Activated effector memory CD4-positive, alpha-beta T cell treated with Interleukin-2 at 50 U/mL for 16 hours (primary cell): ENCODE results near the gene EFCAB7.
"Not testable (repeated sequence)": the region's sequence is repeated elsewhere in the genome, so short reads cannot be mapped to it uniquely, and the experiment has no call there.

ENCODE experiments used
- DNase-seq: peaks from one replicate; pipeline ENCODE4 v3.0.0-alpha.2; 2020

Gene EFCAB7

DNA sequence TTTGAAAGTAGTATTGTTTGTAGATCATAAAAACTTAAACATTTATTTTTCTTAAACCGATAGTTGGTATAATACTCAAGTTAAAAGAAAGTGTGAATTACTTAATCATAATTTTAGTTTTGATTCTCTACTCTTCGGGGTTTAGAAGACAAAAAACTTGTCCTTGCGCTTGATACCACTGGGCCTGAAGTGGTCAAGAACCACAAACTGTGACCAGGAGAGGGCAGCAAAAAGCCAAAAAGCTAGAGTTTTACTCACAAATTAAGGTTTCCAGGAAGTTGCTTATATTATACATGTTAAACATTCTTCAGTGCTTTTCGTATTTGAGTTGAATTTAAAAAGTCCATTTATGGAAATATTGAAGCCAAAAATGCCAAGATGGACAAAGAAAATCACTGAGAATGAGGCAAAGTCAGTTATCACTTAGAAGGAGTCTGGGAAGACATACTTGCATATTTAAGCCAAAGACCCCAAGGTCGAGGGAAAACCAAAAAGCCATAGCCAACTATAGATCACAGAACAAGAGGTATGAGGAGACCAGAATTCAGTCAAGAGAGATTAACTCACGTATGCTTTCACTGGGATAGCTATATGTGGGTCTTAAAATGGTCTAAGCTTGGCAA, 34.2 kb downstream of the EFCAB7 start:
- DNase-seq: no peak

DNA sequence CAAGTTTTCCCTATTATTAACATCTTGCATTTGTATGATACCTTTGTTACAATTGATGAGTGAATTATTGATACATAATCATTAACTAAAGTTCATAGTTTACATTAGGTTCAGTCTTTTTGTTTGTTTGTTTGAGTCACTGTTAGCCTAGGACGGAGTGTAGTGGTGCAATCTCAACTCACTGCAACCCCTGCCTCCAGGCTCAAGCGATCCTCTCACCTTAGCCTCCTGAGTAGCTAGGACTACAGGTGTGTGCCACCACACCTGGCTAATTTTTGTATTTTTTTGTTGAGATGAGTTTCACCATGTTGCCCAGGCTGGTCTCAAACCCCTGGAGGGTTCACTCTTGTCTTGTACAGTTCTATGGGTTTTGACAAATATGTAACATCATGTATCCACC, 36.0 kb downstream of the EFCAB7 start:
- no peak for DNase-seq

DNA sequence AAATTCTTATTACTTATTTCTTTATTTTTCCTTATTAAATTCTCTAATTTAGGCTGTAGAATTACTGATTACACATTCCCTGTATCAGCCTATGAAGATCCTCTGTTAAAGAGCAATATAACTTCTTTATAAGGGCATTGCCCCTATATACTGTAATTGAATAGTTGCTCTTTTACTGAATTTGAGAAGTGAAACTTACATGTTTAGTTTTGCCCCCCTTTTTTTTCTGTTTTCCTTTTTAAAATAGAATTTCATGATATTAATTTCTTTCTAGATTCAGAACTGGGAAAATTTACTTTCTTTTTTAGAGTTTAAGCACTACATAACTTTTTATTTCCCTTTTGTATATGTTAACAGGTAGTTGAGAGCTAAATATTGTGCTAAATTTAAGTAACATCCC, 40.4 kb downstream of the EFCAB7 start:
- no peak for DNase-seq

DNA sequence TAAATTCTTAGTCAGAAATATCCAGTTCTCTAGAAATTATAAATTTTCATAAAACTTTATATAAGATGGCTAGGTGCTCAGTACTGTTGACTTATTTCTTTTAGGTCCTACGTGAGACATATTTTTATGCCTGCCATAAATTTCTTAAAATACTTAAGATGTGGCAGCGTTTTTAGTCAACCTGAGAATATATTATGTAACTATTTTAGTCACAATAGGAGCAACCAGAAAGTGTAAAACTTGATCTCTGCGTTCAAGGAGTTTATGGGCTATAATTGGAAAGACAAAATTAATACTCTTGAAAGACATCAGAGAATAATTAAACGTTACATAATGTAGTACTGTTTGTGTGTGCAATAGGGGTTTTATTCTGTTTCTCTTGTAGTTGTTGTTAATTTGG, 45.7 kb downstream of the EFCAB7 start:
- DNase-seq: no peak

DNA sequence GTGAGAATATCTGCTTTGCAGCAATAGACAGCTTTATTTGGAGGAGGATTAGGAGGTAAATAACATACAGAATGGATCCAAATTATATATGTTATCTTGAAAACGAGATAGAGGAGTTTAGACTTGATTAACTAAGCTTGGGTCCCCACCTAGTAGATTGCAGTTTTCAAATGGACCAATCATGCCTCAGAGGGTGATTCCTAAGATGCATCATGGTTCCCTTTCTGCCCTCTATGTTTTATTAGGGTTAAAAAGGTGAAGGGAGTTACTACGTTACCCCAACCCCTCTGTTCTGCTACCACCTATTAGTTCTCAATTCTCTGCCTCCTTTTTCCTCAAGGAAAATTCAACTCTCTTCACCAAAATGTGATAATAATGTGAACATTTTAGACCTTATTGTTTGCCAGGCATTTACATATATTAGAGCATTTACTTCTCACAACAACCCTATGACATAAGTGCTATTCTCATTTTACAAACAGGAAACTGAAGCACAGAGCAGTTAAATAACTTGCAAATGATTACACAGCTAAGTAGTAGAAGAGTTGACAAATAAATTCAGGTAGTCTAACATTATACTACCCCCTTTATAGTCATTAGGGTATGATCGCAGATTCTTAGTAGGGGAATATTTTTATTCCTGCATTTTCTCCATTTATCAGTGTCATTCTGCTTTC, 46.5 kb downstream of the EFCAB7 start:
- DNase-seq: no peak

DNA sequence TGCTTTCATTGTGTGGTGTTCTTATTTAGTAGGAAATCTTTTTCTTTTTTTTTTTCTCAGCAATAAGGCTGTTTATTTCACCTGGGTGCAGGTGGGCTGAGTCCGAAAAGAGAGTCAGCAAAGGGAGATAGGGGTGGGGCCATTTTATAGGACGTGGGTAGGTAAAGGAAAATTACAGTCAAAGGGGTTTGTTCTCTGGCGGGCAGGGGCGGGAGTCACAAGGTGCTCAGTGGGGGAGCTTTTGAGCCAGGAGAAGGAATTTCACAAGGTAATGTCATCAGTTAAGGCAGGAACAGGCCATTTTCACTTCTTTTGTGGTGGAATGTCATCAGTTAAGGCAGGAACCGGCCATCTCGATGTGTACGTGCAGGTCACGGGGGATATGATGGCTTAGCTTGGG, 49.4 kb downstream of the EFCAB7 start:
- not testable (repeated sequence) for DNase-seq

DNA sequence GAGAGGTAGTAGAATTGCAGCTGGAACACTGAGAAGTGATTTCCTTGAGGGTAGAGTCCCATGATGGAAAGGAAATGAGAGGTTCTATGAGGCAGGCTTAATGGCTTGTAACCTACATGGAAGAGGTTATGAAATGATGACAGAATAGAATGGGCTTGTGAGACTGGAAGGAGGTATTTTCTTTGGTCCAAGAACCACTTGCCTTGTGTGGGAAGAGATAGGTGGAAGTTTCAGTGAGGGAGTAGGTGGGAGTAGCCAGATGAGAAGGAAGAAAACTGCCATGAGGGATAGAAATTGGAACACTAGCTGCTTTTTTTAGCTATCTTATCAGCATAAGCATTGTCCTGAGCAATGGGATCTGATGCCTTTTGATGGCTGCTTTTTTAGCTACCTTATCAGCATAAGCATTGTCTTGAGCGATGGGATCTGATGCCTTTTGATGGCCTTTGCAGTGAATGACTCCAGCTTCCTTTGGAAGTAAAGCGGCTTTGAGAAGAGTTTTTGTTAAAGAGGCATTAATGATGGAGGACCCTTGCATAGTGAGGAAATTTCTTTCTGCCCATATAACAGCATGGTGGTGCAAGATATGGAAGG, 51.0 kb downstream of the EFCAB7 start:
- DNase-seq: not testable (repeated sequence)

DNA sequence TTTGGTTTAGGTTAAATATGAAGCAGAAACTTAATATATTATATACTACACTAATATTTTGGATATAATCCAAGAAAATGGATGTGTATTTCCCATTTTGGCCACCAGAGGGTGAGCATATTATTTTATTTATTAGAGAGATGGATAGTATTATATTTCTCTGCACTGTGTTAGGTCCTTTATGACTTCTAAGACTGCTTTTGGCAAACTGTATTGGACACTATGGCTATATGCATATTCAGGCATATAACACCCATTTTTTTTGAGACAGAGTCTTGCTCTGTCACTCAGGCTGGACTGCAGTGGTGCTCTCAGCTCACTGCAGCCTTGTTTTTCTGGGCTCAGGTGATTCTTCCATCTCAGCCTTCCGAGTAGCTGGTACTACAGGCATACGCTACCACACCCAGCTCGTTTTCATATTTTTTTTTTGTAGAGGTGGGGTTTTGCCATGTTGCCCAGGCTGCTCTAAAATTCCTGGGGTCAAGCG, 52.1 kb downstream of the EFCAB7 start:
- no peak for DNase-seq

DNA sequence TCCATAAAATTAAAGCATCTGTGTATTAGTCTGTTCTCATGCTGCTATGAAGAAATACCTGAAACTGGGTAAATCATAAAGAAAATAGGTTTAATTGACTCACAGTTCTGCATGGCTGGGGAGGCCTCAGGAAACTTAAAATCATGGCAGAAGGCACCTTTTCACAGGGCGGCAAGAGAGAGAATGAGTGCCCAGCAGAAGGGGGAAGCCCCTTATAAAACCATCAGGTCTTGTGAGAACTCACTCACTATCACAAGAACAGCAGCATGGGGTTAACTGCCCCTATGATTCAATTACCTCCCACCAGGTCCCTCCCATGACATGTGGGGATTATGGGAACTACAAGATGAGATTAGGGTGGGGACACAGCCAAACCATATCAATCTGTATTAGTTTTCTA, 63.0 kb downstream of the EFCAB7 start:
- not testable (repeated sequence) for DNase-seq

DNA sequence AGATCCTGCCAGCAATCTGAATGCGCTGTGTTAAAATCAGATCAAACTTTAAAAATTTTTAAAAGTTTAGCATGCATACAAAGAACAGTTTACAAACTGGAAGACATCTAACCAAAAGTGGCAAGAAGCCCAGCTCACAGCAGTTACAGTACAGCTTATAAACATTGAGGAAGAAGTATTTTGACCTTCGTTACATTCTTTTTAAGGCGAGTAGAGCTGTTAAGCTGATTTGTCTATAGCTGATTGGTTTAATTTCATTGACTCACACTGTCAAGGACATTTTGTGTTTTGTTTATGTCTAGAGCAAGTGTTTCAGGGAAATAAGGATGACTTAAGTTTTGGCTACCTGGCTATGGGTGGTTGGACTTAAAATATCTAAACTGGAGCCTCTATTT, 66.8 kb downstream of the EFCAB7 start:
- no peak for DNase-seq

DNA sequence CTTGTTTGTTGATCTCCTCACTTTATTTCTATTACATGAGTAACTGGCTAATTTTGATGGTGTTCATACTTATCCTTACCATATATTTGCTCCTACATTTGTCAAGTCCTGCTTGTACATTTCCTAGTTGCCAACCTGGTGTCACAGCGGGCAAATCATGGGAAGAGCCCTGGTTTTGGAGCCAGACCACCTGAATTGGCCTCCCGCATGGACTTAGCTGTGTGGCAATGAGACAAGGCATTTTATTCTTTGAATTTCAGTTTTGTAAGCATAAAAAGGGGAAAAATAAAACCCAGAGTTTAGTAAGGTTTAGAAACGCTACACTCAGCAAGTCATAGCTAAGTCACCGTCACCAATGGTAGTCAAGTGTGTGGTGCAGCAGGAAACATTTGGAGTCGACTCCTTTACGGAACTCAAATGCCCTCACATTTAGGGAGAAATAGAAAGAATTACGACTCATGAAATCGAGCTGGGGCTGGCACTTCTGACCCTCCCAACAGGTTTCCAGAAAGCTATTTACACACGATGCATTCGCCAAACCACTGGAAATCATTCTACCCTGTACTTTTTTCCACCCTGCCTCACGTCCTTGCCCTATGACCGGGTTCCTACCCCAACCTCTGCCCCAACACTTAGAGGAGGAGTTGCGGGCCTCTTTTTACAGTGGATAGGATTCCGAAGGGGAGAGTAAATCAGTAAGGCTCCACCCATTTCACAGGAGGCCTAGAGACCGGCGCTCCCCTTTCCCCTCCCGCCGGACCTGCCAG, 69.4 kb downstream of the EFCAB7 start:
- no peak for DNase-seq

DNA sequence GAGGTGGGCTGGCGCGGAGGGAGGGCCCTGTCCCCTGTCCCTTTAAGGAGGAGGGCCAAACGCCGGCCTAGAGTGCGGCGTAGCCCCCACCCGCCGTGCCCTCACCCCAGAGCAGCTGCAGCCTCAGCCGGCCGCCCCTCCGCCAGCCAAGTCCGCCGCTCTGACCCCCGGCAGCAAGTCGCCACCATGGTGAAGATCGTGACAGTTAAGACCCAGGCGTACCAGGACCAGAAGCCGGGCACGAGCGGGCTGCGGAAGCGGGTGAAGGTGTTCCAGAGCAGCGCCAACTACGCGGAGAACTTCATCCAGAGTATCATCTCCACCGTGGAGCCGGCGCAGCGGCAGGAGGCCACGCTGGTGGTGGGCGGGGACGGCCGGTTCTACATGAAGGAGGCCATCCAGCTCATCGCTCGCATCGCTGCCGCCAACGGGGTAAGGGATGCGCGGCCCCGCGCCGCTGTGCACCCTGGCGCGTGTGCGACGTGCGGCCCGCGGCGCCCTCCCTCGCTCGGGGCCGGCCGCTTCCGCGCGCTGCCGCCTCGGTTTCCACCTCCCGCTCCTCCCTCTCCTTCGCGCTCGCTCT, 70.1 kb downstream of the EFCAB7 start, which contains the start of gene PGM1:
Gene PGM1, plus strand, starts transcription at position 109 of the 583 bp plus-strand sequence. Its CDS starts 78 bp downstream, at position 187.
- peak; percentile 70 for DNase-seq

DNA sequence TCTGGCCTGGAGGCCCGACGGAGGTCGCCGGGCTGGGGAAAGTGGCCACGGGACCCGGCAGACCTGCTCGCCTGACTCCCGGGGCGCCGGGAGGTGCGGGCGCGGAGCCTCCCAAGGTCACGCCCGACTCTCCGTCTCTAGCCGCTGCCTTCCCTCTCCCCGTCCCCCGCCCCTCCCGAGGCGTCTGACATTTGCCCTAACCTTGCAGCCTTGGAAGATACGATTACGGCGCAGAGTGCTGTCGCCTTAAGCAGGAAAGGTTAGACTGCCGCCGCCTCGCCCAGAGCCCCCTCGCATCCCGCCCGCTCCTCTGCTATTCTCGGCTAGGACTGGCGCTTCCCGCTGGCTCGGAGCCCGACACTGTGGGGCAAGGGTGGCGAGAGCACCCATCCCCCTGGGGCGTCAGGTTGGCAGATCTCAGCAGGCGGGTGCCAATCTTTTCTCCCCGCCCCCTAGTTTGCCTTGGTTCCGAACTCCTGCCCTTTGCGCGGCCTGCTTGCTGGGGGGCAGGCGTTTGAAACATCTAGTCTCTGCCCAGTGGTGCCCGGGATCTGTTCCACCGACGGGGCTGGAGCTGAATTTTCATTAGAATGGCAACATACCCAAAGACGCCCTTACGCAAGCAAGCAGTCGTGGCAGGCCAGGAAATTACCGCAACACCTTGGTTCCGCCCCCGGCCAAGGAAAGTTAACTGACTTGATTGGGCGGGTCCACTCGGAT, 70.7 kb downstream of the EFCAB7 start:
- DNase-seq: peak; percentile 66

DNA sequence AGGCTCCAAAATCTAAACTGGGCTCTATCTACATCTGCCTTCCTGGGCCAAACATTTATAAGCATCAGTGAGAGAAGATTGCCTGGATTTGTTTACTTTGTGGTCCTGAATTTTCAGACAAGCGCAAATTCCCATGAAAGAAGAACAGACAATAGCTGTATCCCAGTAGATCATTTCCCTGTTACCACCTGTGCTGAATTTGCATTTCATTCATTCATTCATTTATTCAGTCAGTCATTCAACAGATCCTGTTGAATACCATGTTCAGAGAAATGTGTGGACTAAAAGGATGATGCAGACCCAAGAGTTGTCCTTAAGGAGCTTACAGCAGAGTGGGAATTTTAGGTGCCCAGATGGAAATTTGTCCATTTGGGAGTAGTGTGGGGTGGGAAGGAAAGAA, 72.1 kb downstream of the EFCAB7 start:
- no peak for DNase-seq

DNA sequence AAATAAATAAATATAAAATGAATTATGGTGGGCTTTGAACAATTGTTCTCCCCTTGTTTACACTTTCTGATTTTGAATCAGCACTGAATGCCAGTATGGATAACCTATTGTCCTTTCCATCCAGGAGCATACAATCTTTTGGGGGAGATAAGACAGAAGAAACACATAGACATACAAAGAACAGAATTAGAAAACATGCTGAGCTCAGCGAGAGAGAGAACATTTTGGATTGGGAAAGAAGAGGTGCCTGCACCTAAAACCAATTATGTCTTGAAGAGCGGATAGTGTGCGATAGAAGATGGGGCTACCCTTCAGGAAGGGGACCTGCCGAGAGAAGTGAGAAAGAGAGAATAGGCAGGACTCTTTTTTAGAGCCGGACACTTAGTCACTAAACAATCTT, 76.5 kb downstream of the EFCAB7 start:
- no peak for DNase-seq

DNA sequence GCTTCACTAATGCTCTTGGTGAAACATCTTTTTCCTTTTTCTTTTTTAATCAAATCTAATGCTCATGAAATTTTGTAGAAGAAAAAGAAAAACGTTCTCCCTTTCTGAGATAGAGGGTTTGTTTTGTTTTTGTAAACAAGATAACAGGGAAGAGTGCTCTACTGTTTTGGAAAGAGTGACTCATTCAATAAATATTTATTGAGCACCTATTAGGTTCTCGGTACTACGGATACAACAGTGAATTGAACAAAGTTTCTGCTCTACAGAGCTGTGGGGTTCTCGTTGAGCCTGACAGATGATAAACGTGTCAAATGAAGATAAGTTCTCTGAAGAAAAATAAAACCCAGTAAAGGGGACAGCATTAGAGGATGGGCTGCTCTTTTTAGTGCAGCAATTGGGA, 76.9 kb downstream of the EFCAB7 start:
- no peak for DNase-seq

DNA sequence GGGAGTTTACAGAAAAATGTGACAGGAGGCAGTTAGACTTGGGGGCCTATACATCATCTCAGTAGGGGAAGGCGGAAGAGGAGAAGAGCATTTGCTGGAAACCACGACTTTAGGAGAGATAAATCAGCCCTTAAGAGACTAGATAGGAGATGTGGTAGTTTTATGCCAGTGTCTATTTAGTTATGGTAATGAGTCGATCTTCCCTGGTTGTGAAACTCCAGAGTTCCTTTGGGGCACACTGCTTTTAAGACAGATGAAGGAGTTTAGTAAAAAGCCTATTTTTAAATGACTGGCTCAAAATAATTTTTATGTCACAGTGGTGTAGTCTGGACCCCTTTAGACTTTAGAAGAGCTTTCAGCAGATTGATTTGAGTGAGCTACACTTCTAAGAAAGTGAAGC, 77.7 kb downstream of the EFCAB7 start:
- DNase-seq: no peak

DNA sequence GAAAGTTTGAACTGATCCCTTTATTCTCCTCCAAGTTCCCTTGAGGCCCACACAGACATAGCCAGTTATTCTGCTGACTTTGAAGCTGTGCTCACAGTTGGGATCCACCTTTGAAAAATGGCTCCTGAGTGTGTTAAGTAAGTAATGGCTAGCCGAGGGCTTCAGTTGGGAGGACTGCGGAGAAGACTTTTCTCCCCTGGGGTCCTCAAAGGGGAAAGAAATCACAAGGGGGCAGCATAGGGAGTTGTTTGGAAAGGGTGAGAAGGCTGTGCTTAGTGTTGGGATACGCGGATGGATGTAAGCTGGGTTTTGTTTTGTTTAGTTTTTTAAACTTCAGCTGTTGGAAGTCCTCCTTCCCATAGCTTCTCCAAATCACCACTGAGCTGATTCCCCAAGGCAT, 78.1 kb downstream of the EFCAB7 start:
- DNase-seq: no peak

DNA sequence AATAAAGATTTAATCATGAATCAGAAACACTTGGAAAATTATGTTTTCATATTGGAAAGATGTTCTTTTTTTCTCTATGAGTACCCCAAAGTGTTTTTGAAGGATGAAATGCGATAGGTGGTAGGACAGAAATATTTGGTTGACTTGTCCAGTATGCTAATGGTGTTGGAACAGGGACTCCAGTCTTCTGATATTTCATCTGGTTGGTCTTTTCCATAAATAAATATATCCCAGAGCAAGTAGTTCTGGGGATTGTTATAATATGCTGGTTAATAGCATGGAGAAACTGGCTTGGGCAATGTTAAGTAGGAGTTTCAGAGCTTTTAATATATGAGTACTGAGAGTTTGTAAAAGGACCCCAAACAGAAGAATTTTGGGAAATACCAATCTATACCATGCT, 78.6 kb downstream of the EFCAB7 start:
- no peak for DNase-seq

DNA sequence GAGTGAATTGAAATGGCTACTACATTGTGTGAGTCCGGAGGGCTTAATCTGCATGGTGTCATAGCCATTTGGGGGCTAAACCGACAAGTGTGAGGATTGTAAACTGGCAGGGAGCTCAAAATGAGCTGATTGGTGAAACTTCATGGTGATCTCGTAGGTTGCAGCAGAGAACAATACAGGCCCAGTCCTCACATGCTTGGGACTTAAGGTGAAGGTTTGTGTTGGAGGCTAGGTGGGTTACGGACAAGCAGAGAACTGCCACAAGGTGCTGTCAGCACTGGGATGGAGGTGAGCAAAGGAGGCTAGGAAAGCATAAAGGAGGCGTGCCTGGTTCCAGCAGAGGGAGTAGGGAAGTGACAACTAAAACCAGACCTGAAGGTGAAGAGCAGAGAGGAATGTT, 79.3 kb downstream of the EFCAB7 start:
- no peak for DNase-seq

DNA sequence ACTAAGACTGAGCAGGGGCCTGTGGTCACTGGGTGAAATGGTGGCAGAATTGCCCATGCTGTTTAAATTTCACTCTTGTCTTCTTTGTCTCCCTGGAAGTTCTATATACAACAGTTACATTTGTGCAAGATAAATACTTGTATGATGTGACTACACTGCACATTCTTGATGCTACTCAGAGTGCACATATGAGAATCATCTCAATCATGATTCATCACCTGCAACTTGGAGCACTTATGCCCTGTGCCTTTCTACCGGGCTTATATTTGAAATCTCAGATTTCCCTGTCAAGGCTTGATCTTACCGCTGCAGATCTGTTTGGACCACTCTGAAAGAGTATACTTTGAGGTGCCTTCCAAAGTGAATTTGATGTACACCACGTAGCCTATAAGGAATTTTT, 80.5 kb downstream of the EFCAB7 start:
- no peak for DNase-seq

DNA sequence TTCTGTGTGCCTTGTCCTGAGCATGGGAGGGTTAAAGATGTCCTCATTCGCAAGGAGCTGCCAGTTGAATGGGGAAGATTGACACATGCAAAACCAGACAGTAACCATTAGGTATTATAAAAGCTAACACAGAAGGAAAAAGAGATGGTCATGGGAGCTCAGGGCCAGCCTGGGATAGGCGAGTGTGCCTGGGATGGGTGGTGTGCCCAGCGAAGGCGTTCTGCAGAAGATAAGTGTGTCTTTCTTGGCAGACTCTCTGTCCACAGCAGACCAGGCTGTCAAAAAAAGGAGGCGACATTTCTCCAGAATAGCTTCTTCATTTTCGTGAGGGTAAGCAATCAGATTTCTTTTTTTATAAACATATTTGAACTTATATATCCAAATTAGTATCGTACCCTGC, 84.0 kb downstream of the EFCAB7 start:
- DNase-seq: no peak

DNA sequence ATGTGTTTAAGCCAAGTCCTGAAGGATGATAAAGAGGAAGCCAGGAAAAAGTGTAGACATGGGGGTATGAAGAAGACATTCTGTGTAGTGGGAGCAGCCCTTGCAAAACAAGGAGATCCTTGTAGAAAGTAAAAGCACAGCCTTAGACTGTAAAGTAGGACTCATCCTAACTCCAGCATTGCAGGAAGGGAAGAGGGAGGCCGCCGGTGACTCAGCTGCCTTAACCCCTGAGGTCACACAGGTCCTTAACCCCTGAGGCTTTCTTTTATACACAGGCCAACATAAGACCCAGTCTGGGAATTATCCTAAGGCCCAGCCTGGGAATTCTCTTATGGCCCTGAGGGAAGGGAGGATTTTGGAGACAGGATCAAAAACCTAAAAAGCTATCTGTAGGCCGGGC, 87.9 kb downstream of the EFCAB7 start:
- no peak for DNase-seq
